ENCODE data around the gene SLC25A44. TPM values are rescaled to one million over a fixed set of nuclear protein-coding genes. Genes with fewer than 3 reads are reported as not detected.

SLC25A44 gene
- total RNA-seq = 26.6 and 27.2 TPM in 2 replicates
- total RNA-seq (2013) = 11.4 TPM
- polyA plus RNA-seq = 14.9 and 21.9 TPM in 2 replicates
- 11.2 and 17.0 TPM in 2 replicates for polyA minus RNA-seq

- TF ChIP-seq EZH2 (IDR thresholded peaks at IDR 0.05; ENCODE audit: borderline replicate concordance, insufficient read depth, low read depth, low read length, poor library complexity, severe bottlenecking) (no peak), CTCF (IDR thresholded peaks at IDR 0.05) (peak; percentile 67)
- Histone ChIP-seq H3K36me3 (replicated peaks in 1 of 2; ENCODE audit: control extremely low read depth in 1 of 2, control insufficient read depth in 1 of 2, extremely low read depth in 1 of 2, insufficient read depth in 2 of 2, low read length in 1 of 2) (peaks cover 0 to 18% of the 10 kb centered on the region in 2 experiments), H3K4me2 (replicated peaks; ENCODE audit: low read depth, low read length, poor library complexity, severe bottlenecking) (peak within 1 kb of the TSS; percentile 88), H3K9ac (ENCODE audit: low read length) (peak within 1 kb of the TSS; percentile 84), H3K4me1 (ENCODE audit: control insufficient read depth in 2 of 2, insufficient read depth in 2 of 2, low read length in 2 of 2) (peaks cover 10 to 14% of the 10 kb centered on the region in 2 donors), H2AFZ (ENCODE audit: insufficient read depth, low read depth, low read length, poor library complexity, severe bottlenecking) (peak within 1 kb of the TSS; percentile 87), H3K27me3 (replicated peaks in 1 of 4; ENCODE audit: control extremely low read depth in 1 of 4, control insufficient read depth in 3 of 4, insufficient read depth in 4 of 4, low read length in 3 of 4) (no peaks in the 10 kb centered on the region), H4K20me1 (ENCODE audit: control insufficient read depth, insufficient read depth, low read length, poor library complexity, severe bottlenecking) (peaks cover 14% of the 10 kb centered on the region), H3K4me3 (ENCODE audit: control extremely low read depth in 1 of 5, extremely low read depth in 1 of 5, insufficient read depth in 1 of 5, low read depth in 2 of 5, low read length in 4 of 5) (peak within 1 kb of the TSS; percentile 61 to 94 (median 84)), H3K9me3 (ENCODE audit: control extremely low read depth in 1 of 3, control insufficient read depth in 2 of 3, insufficient read depth in 1 of 3, low read length in 2 of 3) (peaks cover 0 to 4% (median 0%) of the 10 kb centered on the region in 3 donors), H3K79me2 (ENCODE audit: control insufficient read depth, insufficient read depth, low read length) (peaks cover 48% of the 10 kb centered on the region), H3K27ac (ENCODE audit: low read length in 2 of 2) (peak within 1 kb of the TSS; percentile 80 to 86)
- peaks cover 36% of the 10 kb centered on the region for H3K4me1 Mint-ChIP-seq
- H3K27ac Mint-ChIP-seq = peak within 1 kb of the TSS; percentile 78
- intact Hi-C loops (cut with micrococcal nuclease) = loop anchor here (1.0 to 5.0 kb wide), 9 partner anchors 20 to 336 kb away; partner anchors contain the start of genes CCT3, GON4L, MEX3A and PMF1
- no peaks in the 10 kb centered on the region for H3K9me3 Mint-ChIP-seq (ENCODE audit: insufficient read depth)
- H3K27me3 Mint-ChIP-seq = no peaks in the 10 kb centered on the region
- under 1% methylated on average over 58 of the region's 59 CpGs for WGBS (ENCODE audit: insufficient coverage)
- ChIA-PET CTCF (interaction anchor here (0.6 to 2.1 kb wide), 7 partner anchors 19 to 257 kb away, joined by 3 to 8 read pairs (median 4); partner anchors contain the start of gene PMF1), POLR2A (interaction anchor here (0.7 to 1.9 kb wide), 4 partner anchors 19 to 89 kb away, joined by 4 to 10 read pairs (median 6); partner anchors contain the start of genes PMF1, SEMA4A and SMG5)
- ATAC-seq (ENCODE audit: low read depth) (peak; percentile 99), DNase-seq (peak; percentile 99)
- peak within 1 kb of the TSS; percentile 92 for H3K4me3 Mint-ChIP-seq
Observed at GRCh38 chr1:156193488-156194299, at the start of gene SLC25A44. TSS of gene SLC25A44 (plus strand) at chr1:156194104. CDS start at chr1:156199848, 5,744 bp downstream.
